ENCODE results near the gene DTWD2. TPM values are rescaled to one million over a fixed set of nuclear protein-coding genes. Genes with fewer than 3 reads are reported as not detected.

DTWD2 gene
- total and polyA plus RNA-seq, 7 donors, result 2.4 to 10.4 (median 5.3) TPM

DNA sequence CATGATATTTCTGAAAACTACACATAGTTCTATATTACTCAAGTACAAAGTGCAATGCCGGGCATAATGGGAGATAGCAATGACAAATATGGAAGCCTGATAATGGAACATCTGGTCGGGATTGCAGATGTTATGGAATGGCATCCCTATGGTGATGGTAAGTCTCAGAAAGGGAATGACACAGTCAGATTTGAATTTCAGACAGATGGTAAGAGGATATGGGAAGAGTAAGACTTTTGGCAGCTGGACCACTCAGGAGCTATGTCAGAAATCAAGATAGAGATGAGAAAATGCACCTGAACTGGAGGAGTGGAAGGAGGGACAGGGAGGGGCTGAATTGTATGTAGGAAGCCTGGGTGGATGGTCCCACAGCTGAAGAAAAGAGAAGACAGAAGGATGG is 200.0 kb downstream of the DTWD2 start:
- Histone ChIP-seq H3K4me1 (peaks cover 0 to 17% (median 8%) of the 10 kb centered on the region in 4 donors), H3K27me3 (no peaks in the 10 kb centered on the region), H3K4me3 (no peak overlapping the region), H3K27ac (no peak overlapping the region), H3K9me3 (no peaks in the 10 kb centered on the region), H3K36me3 (no peaks in the 10 kb centered on the region)
- intact Hi-C loops (cut with DNase I), result no loop called here
- TF ChIP-seq CTCF (IDR thresholded peaks at IDR 0.05) (no peak), EP300 (IDR thresholded peaks at IDR 0.05) (no peak), POLR2AphosphoS5 (IDR thresholded peaks at IDR 0.05) (no peak), POLR2A (IDR thresholded peaks at IDR 0.05) (no peak)
- no peak for DNase-seq
- WGBS, 2 donors, result 85 to 93% methylated on average over 2 of the region's 2 CpGs

Small RNA genes within 50 kb of the gene (small RNA-seq; reads per million reads assigned to genes)
- 0 reads per million in 3 donors for gene RNU6-373P

Other genes with a start within 250 kb of the DTWD2 start
- gene DMXL1, start 82.5 kb upstream of the DTWD2 start, total RNA-seq, result 100 to 1,000 TPM in 1 of 4 donors, 10 to 100 TPM in 3; 50.8 to 106 (median 66.9) TPM
- 10 to 100 TPM in 2 of 3 donors, 1 to 10 TPM in 1; 6.7 to 12.6 (median 10.0) TPM for gene DMXL1, start 82.5 kb upstream of the DTWD2 start, polyA plus RNA-seq